Measurements from ENCODE around the gene KCNS1.
A peak's percentile ranks its signal among the peaks of the same experiment; 100 is the strongest.
"Not testable (repeated sequence)": the region's sequence is repeated elsewhere in the genome, so short reads cannot be mapped to it uniquely, and the experiment has no call there.

Gene KCNS1

GRCh38 chr20:45100563-45101245 is at the start of gene KCNS1:
Gene KCNS1 (minus strand): TSS chr20:45101127. CDS start chr20:45099236, 1,891 bp downstream.
- no peak for DNase-seq

GRCh38 chr20:45149062-45149461 is 48.1 kb upstream of the KCNS1 start:
- DNase-seq = no peak

GRCh38 chr20:45140836-45141235 is 39.9 kb upstream of the KCNS1 start:
- no peak for DNase-seq

- DNase-seq = not testable (repeated sequence)
These were observed 38.9 kb upstream of the KCNS1 start for GRCh38 chr20:45139733-45140375.

GRCh38 chr20:45138561-45139300 is 37.8 kb upstream of the KCNS1 start:
- DNase-seq = no peak

- no peak for DNase-seq
These were observed 36.0 kb upstream of the KCNS1 start for GRCh38 chr20:45136911-45137310.

GRCh38 chr20:45128099-45128498 is 27.2 kb upstream of the KCNS1 start:
- DNase-seq = no peak

GRCh38 chr20:45124365-45124764 is 23.4 kb upstream of the KCNS1 start, which contains the start of gene WFDC12:
Gene WFDC12 (minus strand): TSS chr20:45124465. CDS start chr20:45124447, 18 bp downstream.
- no peak for DNase-seq

GRCh38 chr20:45121388-45121787 is 20.5 kb upstream of the KCNS1 start:
- DNase-seq = no peak

GRCh38 chr20:45119556-45120266 is 18.8 kb upstream of the KCNS1 start:
- DNase-seq = no peak

- no peak for DNase-seq
These were observed 17.1 kb upstream of the KCNS1 start for GRCh38 chr20:45118028-45118427.

- no peak for DNase-seq
These were observed 16.7 kb upstream of the KCNS1 start for GRCh38 chr20:45117581-45117980.

GRCh38 chr20:45115829-45116228 is 14.9 kb upstream of the KCNS1 start:
- DNase-seq = no peak

- no peak for DNase-seq
These were observed 14.5 kb upstream of the KCNS1 start for GRCh38 chr20:45115386-45115774.

GRCh38 chr20:45114465-45115385 is 13.8 kb upstream of the KCNS1 start, which contains the start of gene WFDC5:
Gene WFDC5 (minus strand): TSS chr20:45115174. CDS start chr20:45115083, 91 bp downstream.
- no peak for DNase-seq

- DNase-seq = no peak
These were observed 12.9 kb upstream of the KCNS1 start for GRCh38 chr20:45113865-45114264.

GRCh38 chr20:45112754-45113153 is 11.8 kb upstream of the KCNS1 start:
- DNase-seq = no peak

- DNase-seq = peak in 1 of 2 experiments; percentile 31
These were observed 11.0 kb upstream of the KCNS1 start for GRCh38 chr20:45111799-45112471.

GRCh38 chr20:45111285-45111684 is 10.4 kb upstream of the KCNS1 start:
- no peak for DNase-seq

- no peak for DNase-seq
These were observed 9.4 kb upstream of the KCNS1 start for GRCh38 chr20:45110301-45110700.

GRCh38 chr20:45109634-45110033 is 8.7 kb upstream of the KCNS1 start:
- no peak for DNase-seq

Measured in SHP77 (cell line).